NT2/D1 (cell line): ENCODE measurements around the gene CFLAR.

Experiments
- YY1 ChIP-seq: IDR thresholded peaks from 2 replicates; pipeline ENCODE4 v1.6.1; 2011; ENCODE audit not compliant: insufficient read length, insufficient read depth
- ZNF274 ChIP-seq: IDR thresholded peaks from 2 replicates; pipeline ENCODE4 v1.6.1; 2011; ENCODE audit warnings: mild to moderate bottlenecking, low read depth, low read length

DNA sequence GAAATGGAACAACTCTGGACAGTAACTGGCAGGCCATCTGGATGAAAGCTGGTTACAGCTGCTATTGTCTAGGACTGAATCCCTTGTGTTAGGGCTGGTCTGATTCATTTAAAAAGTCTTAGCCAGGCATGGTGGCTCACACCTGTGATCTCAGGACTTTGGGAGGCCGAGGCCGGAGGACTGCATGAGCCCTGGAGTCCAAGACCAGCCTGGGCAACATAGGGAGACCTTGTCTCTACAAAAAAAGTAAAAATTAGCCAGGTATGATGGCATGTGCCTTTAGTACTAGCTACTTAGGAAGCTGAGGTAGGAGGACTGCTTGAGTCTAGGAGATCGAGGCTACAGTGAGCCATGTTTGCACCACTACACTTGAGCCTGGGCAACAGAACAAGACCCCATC, 15.5 kb upstream of the CFLAR start:
- TF ChIP-seq YY1: no peak
- TF ChIP-seq ZNF274: no peak
